Activated naive CD4-positive, alpha-beta T cell treated with anti-CD3 and anti-CD28 coated beads, Interleukin-2, amount 10 ng/mL, durations not matched to agents 5 hours and 36 hours (primary cell): ENCODE results near the gene TTC39A. TPM values are rescaled to one million over a fixed set of nuclear protein-coding genes. Genes with fewer than 3 reads are reported as not detected.

Experiments
- total RNA-seq, 2 experiments: library from RNA; stranded (reverse); gene quantifications; one replicate each; pipeline ENCODE4 v1.2.3, GENCODE V29; 2021

The TTC39A gene
- total RNA-seq = not detected

GRCh38 chr1:51330331-51331201 is at the start of gene TTC39A:
Gene TTC39A (minus strand): TSS chr1:51330562. CDS start chr1:51330477, 85 bp downstream.

Other genes with a start within 250 kb of the TTC39A start
- not detected for gene C1orf185, start 228.3 kb downstream of the TTC39A start, total RNA-seq
- gene RNF11, start 94.3 kb downstream of the TTC39A start, total RNA-seq = 10 to 100 TPM; 20.7 to 22.6 TPM
- 10 to 100 TPM; 56.7 to 58.2 TPM for gene EPS15, start 188.7 kb upstream of the TTC39A start, total RNA-seq